NCI-H82 treated with DMSO at 0.1 percent for 48 hours (cell line): ENCODE data around the gene ATPAF1.
"Not testable (repeated sequence)": the region's sequence is repeated elsewhere in the genome, so short reads cannot be mapped to it uniquely, and the experiment has no call there.

Experiments
- DNase-seq: peaks from one replicate; lab custom pipeline; 2025; ENCODE audit not compliant: unreplicated experiment; lab: John Stamatoyannopoulos, UW

ATPAF1 gene

DNA sequence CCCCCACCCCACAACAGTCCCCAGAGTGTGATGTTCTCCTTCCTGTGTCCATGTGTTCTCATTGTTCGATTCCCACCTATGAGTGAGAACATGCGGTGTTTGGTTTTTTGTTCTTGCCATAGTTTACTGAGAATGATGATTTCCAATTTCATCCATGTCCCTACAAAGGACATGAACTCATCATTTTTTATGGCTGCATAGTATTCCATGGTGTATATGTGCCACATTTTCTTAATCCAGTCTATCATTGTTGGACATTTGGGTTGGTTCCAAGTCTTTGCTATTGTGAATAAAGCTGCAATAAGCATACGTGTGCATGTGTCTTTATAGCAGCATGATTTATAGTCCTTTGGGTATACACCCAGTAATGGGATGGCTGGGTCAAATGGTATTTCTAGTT, 17.0 kb downstream of the ATPAF1 start:
- DNase-seq = not testable (repeated sequence)

DNA sequence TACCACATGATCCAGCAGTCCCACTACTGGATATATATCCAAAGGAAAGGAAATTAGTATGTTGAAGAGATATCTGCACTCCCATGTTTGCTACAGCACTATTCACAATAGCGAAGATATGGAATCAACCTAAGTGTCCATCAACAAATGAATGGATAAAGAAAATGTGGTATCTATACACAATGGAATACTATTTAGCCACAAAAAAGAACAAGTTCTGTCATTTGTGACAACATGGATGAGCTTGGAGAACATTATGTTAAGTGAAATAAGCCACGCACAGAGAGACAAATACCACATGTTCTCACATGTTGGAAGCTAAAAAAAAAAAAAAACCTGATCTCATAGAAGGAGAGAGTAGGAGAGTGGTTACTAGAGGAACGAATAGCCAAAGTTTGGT, 17.7 kb downstream of the ATPAF1 start:
- DNase-seq = no peak

DNA sequence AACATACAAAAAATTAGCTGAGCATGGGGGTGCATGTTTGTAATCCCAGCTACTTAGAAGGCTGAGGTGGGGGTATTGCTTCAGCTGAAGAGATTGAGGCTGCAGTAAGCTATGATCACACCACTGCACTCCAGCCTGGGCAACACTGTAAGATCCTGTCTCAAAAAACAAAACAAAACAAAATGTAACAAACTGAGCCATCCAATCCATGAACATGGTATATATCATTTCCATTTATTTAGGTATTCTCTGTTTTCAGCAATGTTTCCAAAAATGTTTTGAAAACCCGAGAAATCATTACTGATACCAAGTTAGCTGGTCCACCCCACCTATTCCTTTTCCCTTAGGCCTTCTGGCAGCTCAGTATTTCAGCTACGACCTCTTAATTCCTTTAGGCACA, 18.4 kb downstream of the ATPAF1 start:
- no peak for DNase-seq

DNA sequence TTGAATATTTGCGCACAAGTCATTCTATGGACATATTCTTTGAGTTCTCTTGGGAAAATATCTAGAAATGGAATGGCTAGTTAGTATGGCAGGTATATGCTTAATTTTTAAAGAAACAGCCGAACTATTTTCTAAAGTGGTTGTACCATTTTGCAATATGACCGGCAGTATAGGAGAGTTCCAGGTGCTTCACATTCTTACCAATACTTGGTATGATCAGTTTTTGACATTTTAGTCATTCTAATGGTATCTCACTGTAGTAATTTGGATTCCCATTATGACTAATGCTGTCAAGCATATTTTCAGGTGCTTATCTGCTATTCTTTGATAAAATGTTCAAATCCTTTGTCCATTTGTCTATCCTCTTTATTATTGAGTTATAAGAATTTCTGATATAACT, 20.6 kb downstream of the ATPAF1 start:
- no peak for DNase-seq

DNA sequence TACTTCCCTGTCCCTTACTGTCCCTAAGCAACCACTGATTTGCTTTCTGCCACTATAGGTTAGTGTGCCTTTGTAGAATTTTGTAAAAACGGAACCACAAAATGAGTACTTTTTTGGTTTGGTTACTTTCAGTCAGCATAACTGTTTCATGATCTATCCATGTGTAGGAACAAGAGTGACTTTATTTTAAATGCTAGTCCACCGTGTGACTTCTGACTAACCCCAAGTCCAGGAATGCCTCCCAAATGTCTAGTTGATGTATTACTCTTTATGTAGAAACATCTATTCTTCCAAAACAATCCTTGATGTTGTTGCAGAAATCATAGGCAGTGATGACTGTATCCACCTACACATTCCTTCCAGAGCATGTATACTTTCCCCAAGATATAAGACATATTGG, 21.3 kb downstream of the ATPAF1 start:
- DNase-seq = no peak

DNA sequence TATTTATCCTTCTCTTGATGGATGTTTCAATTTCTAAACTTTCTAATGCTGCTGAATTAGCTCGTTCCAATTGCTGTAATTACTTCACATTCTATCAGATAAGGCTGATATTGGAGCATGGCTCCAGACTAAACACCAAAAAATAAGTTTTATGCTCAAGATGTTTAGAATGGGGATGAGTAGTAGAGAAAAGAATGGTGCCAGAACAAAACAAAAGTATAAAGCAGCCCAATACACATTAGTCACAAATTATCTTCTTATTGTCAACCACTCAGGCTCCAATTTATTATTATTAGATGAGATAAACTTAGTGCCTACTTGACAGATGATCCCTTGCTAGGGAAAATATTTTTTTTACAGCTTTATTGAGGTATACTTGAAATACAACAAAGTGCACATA, 21.8 kb downstream of the ATPAF1 start:
- no peak for DNase-seq

DNA sequence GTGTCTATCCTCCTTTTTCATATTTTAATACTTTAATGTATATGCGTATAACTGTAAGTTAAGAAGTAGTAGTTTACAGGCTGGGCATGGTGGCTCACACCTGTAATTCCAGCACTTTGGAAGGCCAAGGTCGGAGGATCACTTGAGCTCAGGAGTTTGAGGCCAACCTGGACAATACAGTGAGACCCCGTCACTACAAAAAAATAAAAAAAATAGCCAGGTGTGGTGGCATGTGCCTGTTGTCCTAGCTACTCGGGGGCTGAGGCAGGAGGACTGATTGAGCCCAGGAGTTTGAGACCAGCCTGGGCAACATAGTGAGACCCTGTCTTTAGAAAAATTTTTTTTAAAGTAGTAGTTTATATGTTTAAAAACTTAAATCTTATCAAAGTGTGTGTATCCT, 22.3 kb downstream of the ATPAF1 start:
- no peak for DNase-seq

DNA sequence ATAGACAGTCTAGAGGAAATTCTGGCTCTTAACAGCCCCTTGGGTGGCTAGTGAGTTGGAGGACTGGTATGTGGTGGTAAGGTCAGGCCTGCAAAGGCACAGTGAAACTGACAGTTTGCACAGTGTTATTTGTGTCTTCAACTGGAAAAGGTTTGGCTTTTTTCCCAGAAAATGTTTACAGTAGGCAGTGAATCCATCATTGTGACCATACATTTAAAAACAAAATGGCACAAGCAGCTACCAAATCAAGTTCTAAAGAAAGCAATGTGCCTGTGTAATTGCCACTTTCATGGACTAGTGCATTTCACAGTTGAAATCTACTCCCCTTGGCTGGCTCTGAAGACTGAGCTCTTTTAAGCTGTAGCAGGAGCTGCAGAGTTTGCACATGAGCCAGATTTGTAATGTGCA, 24.8 kb downstream of the ATPAF1 start:
- no peak for DNase-seq

DNA sequence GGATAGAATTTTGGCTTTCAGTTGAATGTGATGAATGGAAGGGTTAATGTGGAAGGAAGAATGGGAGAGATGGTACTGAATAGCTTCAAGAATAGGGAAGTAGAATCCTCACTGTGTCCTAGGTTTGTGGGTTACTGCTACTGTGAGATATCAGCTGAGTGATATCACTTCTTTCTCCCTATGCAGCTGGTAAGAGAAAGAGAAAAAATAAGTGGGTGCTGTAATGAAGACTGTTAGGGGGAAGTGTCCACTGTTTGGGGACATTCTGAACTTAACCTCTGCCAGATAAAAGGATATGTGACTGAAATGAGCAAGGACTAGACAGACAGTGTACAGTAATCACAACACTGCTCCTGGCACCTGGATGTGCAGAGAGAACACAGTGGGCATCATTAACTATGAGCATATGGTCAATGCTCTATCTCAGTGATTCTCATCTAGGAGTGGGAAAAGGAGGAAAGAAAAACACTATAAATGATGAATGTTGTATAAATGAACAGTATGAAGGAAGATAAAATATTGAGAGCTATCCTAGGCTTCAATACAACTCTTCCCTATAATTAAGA, 26.0 kb downstream of the ATPAF1 start:
- DNase-seq = no peak

DNA sequence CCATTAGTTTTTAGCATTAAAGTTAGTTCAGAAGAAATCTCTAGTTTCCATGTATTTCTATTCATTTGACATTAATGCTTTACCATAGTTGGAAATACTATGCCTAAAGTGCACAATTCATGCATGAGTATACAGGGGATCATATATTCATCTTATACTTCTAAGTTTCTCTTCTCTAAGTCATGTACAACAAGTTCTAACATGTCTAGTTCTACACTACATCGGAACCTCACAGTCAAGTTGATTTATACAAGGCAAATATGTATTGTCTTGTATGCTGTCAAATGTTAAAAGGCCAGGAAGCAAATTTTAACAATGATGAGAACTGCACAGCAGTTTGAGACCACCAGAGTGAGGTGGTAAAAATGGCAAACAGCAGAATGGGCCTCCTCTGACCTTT, 28.6 kb downstream of the ATPAF1 start:
- no peak for DNase-seq

DNA sequence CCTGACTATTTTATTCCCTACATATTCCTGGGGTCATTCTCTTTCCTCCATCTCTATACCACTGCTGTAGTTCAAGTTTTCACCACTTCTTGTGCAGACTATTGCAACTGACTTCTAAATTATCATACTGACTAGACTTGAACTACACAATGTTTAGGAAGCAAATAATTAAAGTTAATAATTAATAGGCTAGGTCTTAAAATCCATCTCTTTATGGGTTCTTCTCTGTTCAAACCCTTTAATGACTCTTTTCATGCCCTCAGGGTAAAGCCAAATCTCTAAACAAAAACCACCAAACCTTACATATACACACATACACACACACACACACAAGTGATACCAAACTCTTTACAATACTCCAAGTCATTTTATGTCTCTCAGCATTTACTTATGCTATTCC, 29.2 kb downstream of the ATPAF1 start:
- no peak for DNase-seq

DNA sequence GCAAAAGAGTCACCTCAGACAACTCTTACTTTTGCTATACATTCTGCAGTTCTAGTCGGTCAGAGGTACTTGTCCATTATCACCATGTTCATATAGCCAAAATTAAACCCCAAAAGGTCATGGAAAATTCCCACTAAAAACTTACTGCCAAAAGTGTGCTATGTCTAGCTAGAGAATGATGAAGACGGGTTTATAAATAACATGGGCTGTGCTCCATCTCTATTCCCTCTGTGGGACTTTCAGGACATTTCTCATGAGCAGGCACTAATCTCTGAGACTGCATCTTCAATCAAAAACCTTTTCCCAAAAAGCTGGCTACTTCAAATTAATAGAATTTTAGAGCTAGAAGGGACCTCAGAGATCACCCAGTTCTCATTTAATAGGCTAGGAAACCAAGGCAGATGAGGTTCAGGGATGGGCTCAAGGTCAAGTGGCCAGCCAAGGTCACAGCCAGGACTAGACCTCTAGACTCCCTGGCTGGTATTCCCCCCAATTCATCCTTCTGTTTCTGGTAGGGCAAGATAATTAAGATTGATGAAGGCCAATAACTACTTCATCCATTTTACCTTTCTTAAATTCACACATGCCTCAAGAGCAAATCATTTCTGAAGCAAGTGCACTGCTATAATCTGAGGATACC, 30.6 kb downstream of the ATPAF1 start:
- DNase-seq = no peak

DNA sequence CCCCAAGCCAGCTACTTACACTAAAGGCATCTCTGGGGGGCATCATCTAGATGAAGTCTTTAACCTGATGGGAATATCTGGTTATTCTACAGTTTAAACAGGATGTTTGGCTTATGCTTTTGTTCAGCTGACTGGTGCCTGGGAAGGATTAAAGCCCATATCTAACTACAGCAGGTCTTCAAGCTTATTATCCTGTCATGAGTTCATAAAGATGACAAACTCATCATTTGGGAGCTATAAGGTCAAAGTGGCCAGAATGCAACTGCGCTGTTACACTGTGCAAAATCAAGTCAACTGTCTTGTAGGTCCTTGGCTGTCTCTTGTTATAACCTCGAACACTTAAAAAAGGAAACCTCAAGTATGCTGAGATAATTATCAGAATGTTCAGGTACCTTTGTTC, 33.0 kb downstream of the ATPAF1 start:
- DNase-seq = no peak

DNA sequence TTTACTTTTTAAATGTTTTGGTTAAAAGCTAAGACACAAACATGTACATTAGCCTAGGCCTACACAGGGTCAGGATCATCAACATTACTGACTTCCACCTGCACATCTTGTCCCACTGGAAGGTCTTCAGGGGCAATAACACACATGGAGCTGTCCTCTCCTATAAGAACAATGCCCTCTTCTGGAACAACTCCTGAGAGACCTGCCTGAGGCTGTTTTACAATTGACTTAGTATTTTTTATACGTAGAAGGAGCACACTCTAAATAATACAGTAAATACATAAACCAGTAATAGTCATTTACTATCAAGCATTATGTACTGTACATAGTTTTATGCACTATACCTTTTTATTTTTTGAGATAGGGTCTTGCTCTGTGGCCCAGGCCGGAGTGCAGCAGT, 37.4 kb downstream of the ATPAF1 start:
- DNase-seq = no peak

DNA sequence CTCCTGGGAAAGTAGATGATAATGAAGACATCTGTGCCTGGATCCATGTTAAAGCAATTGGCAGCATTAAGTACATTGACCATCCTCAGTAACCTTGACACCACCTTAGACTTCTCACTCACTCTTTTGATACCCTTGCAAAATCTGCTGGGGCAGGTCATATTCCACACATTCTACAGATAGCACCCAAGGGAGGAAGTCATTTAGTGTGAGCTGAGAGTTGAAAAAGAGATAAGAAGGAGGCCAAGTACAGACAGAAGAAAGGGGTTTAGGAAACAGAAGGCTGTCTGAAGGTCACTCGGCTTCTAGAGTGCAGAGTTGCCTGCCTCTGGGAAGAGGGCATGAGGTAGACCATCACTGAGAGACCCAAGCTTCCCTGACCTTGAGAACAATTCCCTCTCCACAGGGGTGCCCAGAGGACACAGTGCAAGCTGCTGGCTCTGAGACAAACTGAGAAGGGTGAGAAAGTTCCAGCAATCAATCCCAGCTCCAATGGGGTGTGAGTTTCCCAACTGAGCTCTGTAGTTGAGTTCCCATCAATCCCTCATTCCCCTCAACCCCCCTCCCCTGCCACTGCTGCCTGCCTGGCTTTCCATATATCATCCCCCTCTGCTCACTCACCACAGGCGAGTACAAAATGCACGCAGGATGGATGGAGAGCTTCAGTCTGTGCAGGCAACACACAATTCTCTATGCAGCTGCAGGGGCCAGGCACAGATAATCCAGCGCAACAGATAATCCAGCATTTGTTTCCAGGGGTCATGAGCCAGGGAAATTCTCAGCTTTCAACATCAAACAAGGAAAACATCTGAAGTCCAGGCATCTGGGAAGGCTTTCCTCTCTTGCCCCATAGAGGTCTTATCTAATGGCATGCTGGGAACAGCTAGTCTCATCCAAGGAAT, 44.2 kb downstream of the ATPAF1 start:
- DNase-seq = no peak

DNA sequence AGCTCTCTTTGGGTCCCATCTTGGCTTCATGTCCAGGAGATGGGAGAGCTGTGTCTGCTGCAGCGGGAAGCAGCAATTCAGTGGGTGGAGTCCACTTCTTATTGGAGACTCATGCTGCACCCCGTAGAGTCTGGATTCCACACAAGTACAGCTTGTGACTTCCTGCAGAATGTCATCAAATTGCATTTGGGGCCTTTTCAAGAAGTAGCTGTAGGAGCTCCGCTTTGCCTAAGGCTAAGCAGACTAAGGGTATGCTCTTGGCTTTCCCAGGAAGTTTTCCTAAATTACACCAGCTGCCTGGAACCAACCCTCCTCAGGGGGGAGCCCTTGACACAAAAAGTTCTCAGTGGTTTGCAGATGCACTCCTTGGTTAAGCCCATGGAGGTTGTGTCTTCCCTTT, 45.8 kb downstream of the ATPAF1 start:
- DNase-seq = no peak

DNA sequence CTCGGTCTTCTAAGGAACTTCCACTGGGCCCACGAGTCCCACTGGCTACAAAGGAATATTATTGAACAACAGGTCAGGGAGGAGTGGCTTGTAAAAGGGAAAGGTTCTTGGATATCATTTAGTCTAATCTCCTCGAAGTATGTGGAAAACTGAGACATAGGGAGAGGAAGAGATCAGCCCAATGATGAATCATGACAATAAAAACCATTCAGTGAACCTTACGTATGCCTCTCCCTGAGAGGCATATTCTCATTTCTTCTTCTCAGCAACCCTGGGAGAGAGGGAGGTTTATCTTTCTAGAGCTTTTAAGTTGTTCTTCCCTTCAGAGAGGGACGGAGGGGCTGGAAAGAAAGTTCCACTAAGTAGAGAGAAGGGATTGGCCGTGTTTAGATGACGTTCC, 46.2 kb downstream of the ATPAF1 start:
- no peak for DNase-seq

DNA sequence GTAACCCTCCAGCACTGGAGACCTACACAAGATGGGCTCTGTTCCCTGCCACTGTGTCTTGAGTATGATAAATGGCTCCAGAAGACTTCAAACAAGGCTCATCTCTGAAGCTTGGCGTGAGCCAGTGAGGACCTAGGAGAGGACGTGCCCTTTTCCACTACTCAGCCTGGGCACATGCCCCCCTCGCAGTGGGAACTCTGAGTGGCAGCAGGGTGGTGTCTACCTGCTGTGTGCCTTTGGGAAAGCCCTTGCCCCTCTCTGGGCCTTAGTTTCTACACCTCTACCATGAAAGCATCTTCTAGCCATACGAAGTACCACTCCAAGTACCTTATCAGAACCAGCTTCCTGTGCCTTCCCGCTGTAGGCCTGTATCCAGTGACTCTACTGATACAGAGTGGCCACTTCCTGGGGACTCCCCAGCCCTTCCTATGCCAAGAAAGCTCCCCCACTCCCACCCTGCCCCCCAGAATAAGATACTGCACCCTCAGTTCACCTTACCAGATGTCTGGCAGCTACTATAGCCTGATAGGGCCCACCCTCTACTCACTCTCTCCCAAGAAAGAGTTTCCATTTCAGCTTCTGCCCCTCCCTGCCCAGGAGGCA, 48.4 kb downstream of the ATPAF1 start:
- no peak for DNase-seq

DNA sequence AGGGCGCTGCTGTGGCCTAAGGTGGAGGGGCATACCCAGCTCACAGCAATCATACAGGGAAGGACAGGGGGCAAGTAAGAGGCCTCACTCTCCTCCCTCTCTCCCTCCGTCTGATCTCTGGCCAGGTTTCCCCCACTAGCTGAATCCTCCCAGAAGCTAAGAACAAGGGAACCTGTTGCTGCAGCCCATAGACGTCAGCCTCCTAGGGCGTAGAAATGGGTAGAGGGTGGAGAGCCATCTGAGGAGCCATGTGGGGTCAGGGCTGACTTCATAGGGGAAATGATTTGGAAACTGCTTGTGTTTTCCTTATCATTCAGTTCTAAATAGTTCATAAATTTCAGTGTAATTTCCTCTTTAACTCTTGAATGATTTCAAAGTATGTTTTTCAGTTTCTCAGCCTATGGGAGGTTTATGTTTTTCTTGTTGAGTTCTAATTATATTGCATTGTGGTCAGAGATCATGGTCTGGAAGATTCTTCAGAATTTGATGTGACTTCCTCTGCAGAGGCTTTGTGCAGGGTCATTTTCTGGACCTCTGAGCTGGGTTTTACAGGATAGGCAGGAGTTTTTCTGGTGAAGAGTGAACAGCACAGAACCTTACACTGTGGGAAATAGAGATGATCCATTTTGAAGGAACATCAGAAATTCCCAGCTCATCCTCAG, 49.3 kb downstream of the ATPAF1 start:
- DNase-seq = no peak

DNA sequence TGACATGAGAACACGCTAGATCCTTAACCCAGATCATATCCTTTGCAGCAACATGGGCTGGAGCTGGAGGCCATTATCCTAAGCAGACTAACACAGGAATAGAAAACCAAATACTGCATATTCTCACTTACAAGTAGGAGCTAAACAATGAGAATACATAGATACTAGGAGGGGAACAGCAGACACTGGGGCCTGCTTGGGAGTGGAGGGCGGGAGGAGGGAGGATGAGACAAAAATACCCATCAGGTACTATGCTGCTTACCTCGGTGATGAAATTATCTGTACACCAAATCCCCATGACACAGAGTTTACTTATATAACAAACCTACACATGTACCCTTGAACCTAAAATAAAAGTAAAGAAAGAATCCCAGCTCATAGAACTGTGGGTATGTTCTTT, 50.3 kb downstream of the ATPAF1 start:
- DNase-seq = no peak

DNA sequence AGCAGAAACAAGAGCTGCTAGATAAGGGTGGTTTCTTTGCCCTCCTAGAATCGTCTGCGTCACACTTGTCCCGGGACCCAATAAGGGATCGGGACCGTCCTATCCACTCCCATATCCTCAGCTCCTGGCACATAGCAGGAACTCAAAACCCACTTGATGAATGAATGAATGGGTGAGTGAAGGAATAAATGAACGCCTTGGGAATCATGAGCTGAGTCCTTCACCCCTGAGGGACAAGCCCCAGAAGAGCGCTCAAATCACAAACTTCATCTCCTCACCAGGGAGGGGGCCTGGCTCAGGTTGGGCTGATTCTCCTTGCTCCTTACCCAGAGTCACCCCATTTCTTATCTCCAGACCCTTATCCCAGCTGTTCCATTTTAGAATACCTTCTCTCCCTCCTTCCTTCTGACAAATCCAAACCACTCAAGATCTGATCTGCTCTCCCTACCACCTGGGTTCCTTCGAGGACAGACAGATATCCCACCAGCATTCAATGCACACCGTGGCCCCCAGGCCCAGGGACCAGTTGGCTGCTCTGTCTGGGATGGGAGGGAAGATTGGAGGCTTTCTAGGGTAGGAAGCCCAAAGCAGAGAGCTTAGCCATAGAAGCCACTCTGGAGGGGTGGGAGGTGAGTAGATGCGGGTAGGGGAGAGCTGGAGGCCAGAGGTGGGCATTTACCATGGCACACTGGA, 50.9 kb downstream of the ATPAF1 start:
- DNase-seq = no peak
